HG03571 (cell line): ENCODE measurements around the gene DARS2.

Source experiments
- ATAC-seq: cut with Tn5 transposase; IDR thresholded peaks from one replicate; pipeline ENCODE4 v1.9.1; 2021; ENCODE audit not compliant: unreplicated experiment

DARS2 gene

DNA sequence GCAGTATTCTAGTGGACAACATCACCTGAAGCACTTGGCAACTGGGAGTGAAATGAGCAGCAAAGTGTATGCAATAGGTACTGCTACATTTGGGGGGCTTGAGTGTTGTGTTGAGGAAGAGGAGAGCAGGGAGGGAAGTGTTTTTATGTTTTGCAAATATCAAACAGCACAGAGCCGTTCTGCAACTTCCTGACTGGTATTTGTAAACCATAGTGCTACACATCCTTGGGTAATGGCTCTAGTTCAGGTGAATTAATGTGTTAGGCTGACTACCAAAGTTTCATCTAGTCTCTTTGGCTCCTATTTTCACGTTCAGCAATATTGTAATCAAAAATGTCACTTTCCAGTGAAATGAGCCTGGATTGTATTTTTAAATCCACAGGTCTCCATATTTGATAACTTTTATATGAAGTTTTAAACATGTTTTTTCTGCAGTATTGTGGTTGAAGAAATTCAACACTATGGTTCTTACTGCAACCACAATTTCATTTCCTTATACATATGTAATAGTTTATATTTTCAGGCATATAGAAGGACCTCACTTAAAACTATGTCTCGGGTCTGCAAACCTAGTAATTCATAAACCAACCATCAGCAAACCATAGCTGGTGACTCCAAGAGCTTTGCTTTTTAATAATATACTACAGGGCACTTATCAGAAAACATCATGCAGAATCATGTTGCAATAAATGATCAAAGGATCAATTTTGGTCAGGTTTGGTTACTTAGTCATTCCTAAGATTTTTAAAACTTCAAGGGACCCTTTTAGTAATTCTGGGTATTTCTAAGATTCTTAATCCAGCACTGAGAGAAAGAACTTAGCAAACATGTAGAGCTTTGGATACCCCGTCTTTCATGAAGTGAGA lies 62.5 kb downstream of the DARS2 start:
- ATAC-seq: no peak

DNA sequence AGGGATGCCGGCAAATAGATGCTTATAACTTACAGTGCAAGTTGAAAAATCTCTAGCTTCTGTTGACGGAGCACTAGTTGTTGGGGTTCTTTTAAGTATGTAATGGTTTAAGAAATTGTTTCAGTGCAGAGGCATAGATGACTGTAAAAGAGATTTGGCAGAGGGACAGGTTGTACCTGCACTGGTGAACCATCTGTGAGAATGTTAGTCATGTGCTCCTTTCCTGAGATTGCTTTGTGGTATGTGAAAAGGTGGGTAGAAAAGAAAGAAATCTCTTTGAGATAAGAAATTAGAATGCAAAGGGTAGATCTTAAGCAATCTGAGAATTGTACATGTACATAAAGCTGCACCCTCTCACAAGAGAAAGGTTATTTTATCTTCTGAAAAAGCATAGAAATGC lies 63.2 kb downstream of the DARS2 start:
- no peak for ATAC-seq

DNA sequence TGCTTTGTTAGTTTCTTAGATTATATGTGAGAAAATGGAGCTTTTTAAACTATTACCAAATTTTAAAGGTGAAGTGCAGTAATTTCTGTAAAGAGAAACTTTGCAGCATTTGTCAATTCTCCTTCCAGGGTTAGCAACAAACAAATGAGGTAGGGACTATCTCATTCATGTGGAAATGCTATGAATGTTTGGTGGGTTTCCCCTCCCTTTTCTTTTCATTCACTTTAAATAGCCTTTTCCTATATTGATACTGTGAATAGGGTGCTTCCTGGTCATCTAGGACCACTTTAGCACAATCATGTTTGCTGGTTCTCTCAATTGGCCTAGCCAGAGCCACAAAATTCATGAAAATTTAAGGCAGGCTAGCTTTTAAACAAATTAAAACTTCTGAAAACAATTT lies 64.3 kb downstream of the DARS2 start:
- no peak for ATAC-seq

DNA sequence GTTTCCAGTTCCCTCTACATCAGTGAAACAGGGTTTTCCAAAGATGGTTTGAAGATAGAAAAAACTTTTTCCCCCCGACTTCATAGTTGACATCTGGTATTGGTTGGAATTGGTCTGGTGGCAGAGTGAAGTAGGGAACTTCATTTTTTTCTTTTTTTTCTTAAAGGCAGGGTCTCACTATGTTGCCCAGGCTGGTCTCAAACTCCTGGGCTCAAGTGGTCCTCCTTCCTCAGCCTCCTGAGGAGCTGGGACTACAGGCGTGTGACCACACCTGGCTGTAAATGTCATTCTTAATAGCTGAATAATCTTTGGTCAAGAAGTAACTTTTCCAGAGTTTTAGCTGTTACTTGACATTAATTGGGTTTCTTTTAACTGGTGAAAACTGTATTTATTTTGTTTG lies 65.4 kb downstream of the DARS2 start:
- no peak for ATAC-seq

DNA sequence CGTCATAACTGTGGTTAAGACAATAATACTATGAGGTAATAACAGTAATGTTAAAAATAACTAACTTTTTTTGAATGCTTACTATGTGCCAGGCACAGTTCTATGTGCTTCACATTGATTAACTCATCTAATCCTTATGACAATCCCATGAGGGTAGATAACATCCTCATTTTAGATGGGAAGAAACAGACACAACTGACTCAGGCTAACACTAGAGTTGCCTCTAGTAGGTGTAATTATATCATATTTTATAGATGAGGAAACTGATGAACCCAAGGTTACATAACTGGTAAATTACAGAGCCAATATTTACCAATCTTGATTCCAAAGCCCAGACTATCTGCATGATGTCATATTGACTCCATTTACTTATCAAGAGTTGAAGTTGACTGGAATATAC lies 69.1 kb downstream of the DARS2 start:
- no peak for ATAC-seq

DNA sequence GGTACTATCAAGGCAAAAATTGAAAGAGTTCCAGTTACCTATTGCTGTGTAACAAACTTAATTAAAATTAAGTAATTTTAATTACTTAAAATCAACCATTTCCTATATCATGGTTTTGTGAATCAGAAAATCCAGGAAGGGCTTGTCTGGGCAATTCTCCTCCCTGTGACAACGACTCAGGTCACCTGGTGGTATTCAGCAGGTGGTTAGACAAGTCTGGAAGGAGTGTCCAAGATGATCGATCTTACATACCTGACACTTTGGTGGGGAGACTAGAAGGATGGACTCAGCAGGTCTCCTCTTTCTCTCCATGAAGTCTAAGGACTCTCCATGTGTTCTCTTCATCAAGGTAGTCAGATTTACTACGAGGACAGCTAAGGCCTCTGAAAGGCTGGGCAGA lies 69.7 kb downstream of the DARS2 start:
- ATAC-seq: no peak

DNA sequence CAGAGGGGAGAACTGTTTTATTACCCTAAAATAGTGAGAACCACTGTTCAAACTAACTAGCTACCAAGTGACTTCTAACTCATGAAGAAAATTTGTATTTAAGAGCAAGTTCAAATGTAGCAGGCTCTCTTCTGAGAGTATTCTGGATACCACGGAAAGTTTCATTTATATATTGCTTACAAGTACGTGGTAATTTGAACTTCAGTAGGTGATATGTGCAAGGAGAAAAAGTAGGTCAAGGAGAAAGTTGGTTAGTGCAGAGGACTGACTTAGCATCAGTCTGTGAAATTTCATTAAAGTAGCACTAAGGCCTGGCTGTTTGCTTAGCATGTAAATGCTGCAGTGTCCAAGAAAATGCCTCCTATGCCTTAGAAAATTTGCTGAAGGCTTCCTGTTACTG lies 76.0 kb downstream of the DARS2 start:
- no peak for ATAC-seq

DNA sequence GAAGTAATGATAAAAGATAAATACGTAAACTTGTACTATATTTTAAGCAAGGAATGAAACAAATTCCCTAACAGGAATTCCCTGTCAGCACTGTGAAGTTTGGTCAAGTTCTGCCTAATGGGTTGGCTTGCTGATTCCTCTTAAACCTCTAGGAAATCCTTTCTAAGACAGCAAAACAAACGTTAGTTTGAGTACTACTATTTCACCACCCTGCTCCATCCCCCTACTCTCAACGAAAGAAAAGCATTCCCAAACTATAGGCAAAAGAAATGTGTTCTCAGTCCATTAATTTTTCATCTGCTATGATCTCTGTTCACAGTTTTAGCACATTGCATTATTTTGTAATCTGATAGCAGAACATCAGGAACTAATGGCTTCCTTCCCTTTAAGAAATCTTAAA lies 76.5 kb downstream of the DARS2 start:
- ATAC-seq: no peak

DNA sequence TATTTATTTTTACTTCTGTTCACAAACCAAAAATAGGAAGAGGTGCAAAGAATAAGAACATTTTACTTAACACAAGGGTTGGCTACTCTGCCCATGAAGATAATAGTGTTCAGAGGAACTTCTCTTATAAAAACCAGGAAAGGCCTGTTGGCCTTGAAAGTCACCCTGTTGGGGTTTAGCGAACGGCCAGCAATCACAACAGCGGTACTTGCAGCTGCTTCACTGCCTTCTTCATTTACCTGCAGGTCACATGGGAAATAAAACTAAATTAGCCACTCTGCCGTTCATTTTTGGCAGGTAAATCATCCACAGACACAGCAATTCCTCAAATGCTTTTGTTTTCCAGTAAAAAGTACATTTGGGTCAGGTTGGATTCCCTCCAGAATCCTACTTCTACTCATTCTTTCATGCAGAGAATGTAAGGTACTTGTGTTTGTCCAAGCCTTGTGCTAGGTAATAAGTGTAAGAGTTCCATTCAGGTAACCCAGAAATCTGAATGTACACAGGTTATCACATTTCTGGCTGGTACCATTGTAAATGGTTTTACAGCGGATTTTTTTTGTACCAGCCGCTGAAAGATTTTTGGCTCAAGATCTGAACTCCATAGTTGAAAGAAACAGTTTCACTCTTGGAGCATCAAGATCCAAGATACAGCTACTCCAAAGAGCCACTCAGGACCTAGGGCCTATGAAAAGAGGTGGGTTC lies 79.5 kb downstream of the DARS2 start:
- ATAC-seq: no peak
